H1 (cell line): ENCODE measurements around the gene GPS2. TPM values are rescaled to one million over a fixed set of nuclear protein-coding genes. Genes with fewer than 3 reads are reported as not detected.

ENCODE experiments used
- CEBPB ChIP-seq: IDR thresholded peaks from 2 replicates; pipeline ENCODE4 v1.6.1; 2012; ENCODE audit warnings: low read depth, low read length
- EGR1 ChIP-seq: IDR thresholded peaks from 2 replicates; pipeline ENCODE4 v1.6.1; 2011; ENCODE audit warnings: low read depth, low read length, borderline replicate concordance
- HDAC2 ChIP-seq, 2 experiments: fragments of 300-600 bp in 1 of 2; sonication (generic) in 1 of 2; IDR thresholded peaks; 2 replicates each; pipeline ENCODE4 v1.6.1; 2011 to 2012; ENCODE audit warnings: low read depth in 2 of 2, low read length in 2 of 2, mild to moderate bottlenecking in 2 of 2, moderate library complexity in 2 of 2, borderline replicate concordance in 1 of 2, inconsistent platforms in 1 of 2
- HDAC6 ChIP-seq: IDR thresholded peaks from one replicate; pipeline ENCODE4 v1.7.1; 2012; ENCODE audit warnings: low read depth, mild to moderate bottlenecking, inconsistent platforms, low read length, moderate library complexity
- KDM1A ChIP-seq: fragments of 200-600, 300-600 bp; sonication (generic); IDR thresholded peaks from 2 replicates; pipeline ENCODE4 v1.7.1; 2016; ENCODE audit warnings: mild to moderate bottlenecking, low read length, borderline replicate concordance
- RAD21 ChIP-seq, 2 experiments: IDR thresholded peaks in 1 of 2; conservative IDR thresholded peaks in 1 of 2; 2 replicates each; pipeline ENCODE4 v1.6.1; 2011; ENCODE audit warnings: low read depth in 2 of 2, low read length in 2 of 2, improper control_type of control experiment in 1 of 2, inconsistent platforms in 1 of 2, mild to moderate bottlenecking in 1 of 2, moderate library complexity in 1 of 2
- RFX5 ChIP-seq: IDR thresholded peaks from 2 replicates; pipeline ENCODE4 v1.6.1; 2011; ENCODE audit warnings: low read depth, low read length, improper control_type of control experiment, borderline replicate concordance
- SP1 ChIP-seq: IDR thresholded peaks from 2 replicates; pipeline ENCODE4 v1.6.1; 2011; ENCODE audit warnings: low read depth, low read length
- ZNF274 ChIP-seq: IDR thresholded peaks from 2 replicates; pipeline ENCODE4 v1.7.0; 2012; ENCODE audit warnings: low read length, borderline replicate concordance; ENCODE audit errors: extremely low read depth
- polyA plus RNA-seq, 7 experiments: library from polyadenylated mRNA; depleted of rRNA in 3 of 7; stranded (reverse) in 5 of 7; unstranded in 2 of 7; fragments of >200 nt in 5 of 7; fragments of 200-250 nt in 2 of 7; gene quantifications; 1 replicate in 5 of 7; 2 replicates in 1 of 7; 4 replicates in 1 of 7; pipeline versions ENCODE4 v1.2.1 to v1.2.3, GENCODE V29; 2011 to 2013; ENCODE audit warnings: missing spikeins in 2 of 7, mixed read lengths in 2 of 7
- total RNA-seq: library from RNA; stranded (reverse); fragmentation: NEBNext Ultra II Directional; extraction: Animal tissue kit (Norgen Biotek cat#: 25700); gene quantifications from 2 replicates; pipeline ENCODE4 v1.2.1, GENCODE V29; 2021

The GPS2 gene
- total and polyA plus RNA-seq, 2 of the 8 experiments (the other 6 are each of a cell fraction or from before 2014, with no cell fraction given): 67.0 to 152 TPM

GRCh38 chr17:7263801-7264078 lies 51.4 kb downstream of the GPS2 start (continued):
- TF ChIP-seq RFX5: no peak
- TF ChIP-seq HDAC2 (IDR thresholded peaks at IDR 0.05; ENCODE audit: borderline replicate concordance in 1 of 2, low read depth in 2 of 2, low read length in 2 of 2): no peak
- no peak for TF ChIP-seq CEBPB
- no peak for TF ChIP-seq KDM1A
- TF ChIP-seq HDAC6: no peak
- no peak for TF ChIP-seq EGR1
- no peak for TF ChIP-seq RAD21 (IDR thresholded peaks at IDR 0.05 in 1 of 2, conservative IDR thresholded peaks at IDR 0.05 in 1 of 2; ENCODE audit: low read depth in 2 of 2, low read length in 2 of 2)
- no peak for TF ChIP-seq SP1
- no peak for TF ChIP-seq ZNF274
